Spleen (tissue), 11 donors: ENCODE data around the gene ZFYVE28. TPM values are rescaled to one million over a fixed set of nuclear protein-coding genes. Genes with fewer than 3 reads are reported as not detected.

Experiments used
- DNase-seq: peaks from one replicate; pipeline ENCODE4 v3.0.0-alpha.2; 2020
- H3K27ac ChIP-seq, 8 donors: fragments of 200-600 bp; sonication (generic) in 7 of 8; 1 replicate in 4 of 8; 2 replicates in 4 of 8; pipeline versions ENCODE4 v1.5.0 to v1.8.0; 2016 to 2021; ENCODE audit warnings: inconsistent platforms in 4 of 8, mild to moderate bottlenecking in 4 of 8, moderate library complexity in 1 of 8
- H3K27me3 ChIP-seq, 7 donors: fragments of 200-600 bp; sonication (generic) in 6 of 7; replicated peaks in 1 of 7; 1 replicate in 4 of 7; 2 replicates in 3 of 7; pipeline versions ENCODE4 v1.5.0 to v1.8.0; 2016 to 2021; ENCODE audit warnings: inconsistent platforms in 3 of 7, mild to moderate bottlenecking in 1 of 7
- H3K36me3 ChIP-seq, 6 donors: fragments of 200-600 bp; sonication (generic) in 5 of 6; 1 replicate in 4 of 6; 2 replicates in 2 of 6; pipeline versions ENCODE4 v1.5.0 to v1.8.0; 2016 to 2021; ENCODE audit warnings: inconsistent platforms in 2 of 6
- H3K4me1 ChIP-seq, 6 donors: fragments of 200-600 bp; sonication (generic) in 5 of 6; 1 replicate in 3 of 6; 2 replicates in 3 of 6; pipeline versions ENCODE4 v1.5.0 to v1.8.0; 2016 to 2021; ENCODE audit warnings: inconsistent platforms in 3 of 6
- H3K4me3 ChIP-seq, 8 donors: fragments of 200-600 bp; sonication (generic) in 7 of 8; 1 replicate in 4 of 8; 2 replicates in 4 of 8; pipeline versions ENCODE4 v1.5.0 to v1.8.0; 2016 to 2021; ENCODE audit warnings: inconsistent platforms in 4 of 8, mild to moderate bottlenecking in 4 of 8, moderate library complexity in 2 of 8
- H3K9me3 ChIP-seq, 8 donors: fragments of 200-600 bp; sonication (generic) in 7 of 8; 1 replicate in 4 of 8; 2 replicates in 4 of 8; pipeline versions ENCODE4 v1.5.0 to v1.8.0; 2016 to 2021; ENCODE audit warnings: inconsistent platforms in 4 of 8
- CTCF ChIP-seq, 11 experiments: fragments of 200-600 bp in 7 of 11; fragments of 450-650 bp in 4 of 11; sonication (generic) in 4 of 11; IDR thresholded peaks in 8 of 11; conservative IDR thresholded peaks in 3 of 11; 1 replicate in 7 of 11; 2 replicates in 4 of 11; pipeline versions ENCODE4 v1.4.0 to v1.8.0; 2016 to 2021; ENCODE audit warnings: antibody characterized with exemption in 11 of 11, inconsistent platforms in 4 of 11, mild to moderate bottlenecking in 1 of 11
- POLR2A ChIP-seq, 3 donors: fragments of 450-650 bp; IDR thresholded peaks; one replicate each; pipeline ENCODE4 v1.5.1; 2017; ENCODE audit warnings: antibody characterized with exemption in 3 of 3, mild to moderate bottlenecking in 1 of 3
- POLR2AphosphoS5 ChIP-seq, 3 donors: sonication (generic); formaldehyde crosslinking; IDR thresholded peaks; one replicate each; pipeline ENCODE4 v1.5.1; 2017; ENCODE audit warnings: antibody characterized with exemption in 3 of 3
- WGBS, 5 donors: extraction: QIAGEN DNeasy Blood & Tissue Kit in 3 of 5; methylation state at CpG; one replicate each; pipeline versions ENCODE4 v1.1.5 to v1.1.7; 2013 to 2018; 5-methylcytosine and 5-hydroxymethylcytosine counted together
- intact Hi-C: fragments of 100-400 bp; cut with DNase I; formaldehyde crosslinking; loops from one replicate; pipeline ENCODE4 v1.15.0; 2023; ENCODE audit warnings: low total_unique reads
- polyA plus RNA-seq, 3 donors: library from polyadenylated mRNA; stranded (reverse); fragments of 200-250 nt; gene quantifications; one replicate each; pipeline ENCODE4 v1.2.1, GENCODE V29; 2013
- total RNA-seq, 7 donors: library from RNA; depleted of rRNA in 3 of 7; stranded (reverse); fragments of >200 nt in 3 of 7; fragmentation: NEBNext Ultra II Directional in 4 of 7; extraction: Animal tissue kit (Norgen Biotek cat#: 25700) in 4 of 7; gene quantifications; one replicate each; pipeline versions ENCODE4 v1.1.0 to v1.2.1, GENCODE V29; 2016 to 2021
- donor health status: healthy with polysubstance abuse.
- donor health status: DM: no; HTN: no; CAD: no; lungs with moderate emphysema.
- donor health status: DM: no; HTN: no; CAD: no.
- donor health status: Bipolar disorder and iron deficiency.
- donor health status: healthy.
- donor health status: DM: no; HTN: no; CAD: no.
- donor health status: DM: yes; HTN: yes; CAD: no.

The ZFYVE28 gene
- total and polyA plus RNA-seq, 10 donors = 2.7 to 31.3 (median 12.6) TPM

GRCh38 chr4:2373532-2373931 is 44.9 kb downstream of the ZFYVE28 start:
- Histone ChIP-seq H3K4me1 (no peaks in the 10 kb centered on the region), H3K27me3 (no peaks in the 10 kb centered on the region), H3K36me3 (peaks cover 0 to 9% (median 0%) of the 10 kb centered on the region in 6 donors), H3K4me3 (no peak overlapping the region), H3K27ac (no peak overlapping the region), H3K9me3 (peaks cover 0 to 10% (median 6%) of the 10 kb centered on the region in 8 donors)
- 83 to 91% (median 89%) methylated on average over 7 of the region's 7 CpGs for WGBS, 5 donors
- no peak for DNase-seq
- intact Hi-C loops = no loop called here
- TF ChIP-seq CTCF (IDR thresholded peaks at IDR 0.05 in 8 of 11, conservative IDR thresholded peaks at IDR 0.05 in 3 of 11) (no peak), POLR2A (IDR thresholded peaks at IDR 0.05) (no peak), POLR2AphosphoS5 (IDR thresholded peaks at IDR 0.05) (no peak)

DNA sequence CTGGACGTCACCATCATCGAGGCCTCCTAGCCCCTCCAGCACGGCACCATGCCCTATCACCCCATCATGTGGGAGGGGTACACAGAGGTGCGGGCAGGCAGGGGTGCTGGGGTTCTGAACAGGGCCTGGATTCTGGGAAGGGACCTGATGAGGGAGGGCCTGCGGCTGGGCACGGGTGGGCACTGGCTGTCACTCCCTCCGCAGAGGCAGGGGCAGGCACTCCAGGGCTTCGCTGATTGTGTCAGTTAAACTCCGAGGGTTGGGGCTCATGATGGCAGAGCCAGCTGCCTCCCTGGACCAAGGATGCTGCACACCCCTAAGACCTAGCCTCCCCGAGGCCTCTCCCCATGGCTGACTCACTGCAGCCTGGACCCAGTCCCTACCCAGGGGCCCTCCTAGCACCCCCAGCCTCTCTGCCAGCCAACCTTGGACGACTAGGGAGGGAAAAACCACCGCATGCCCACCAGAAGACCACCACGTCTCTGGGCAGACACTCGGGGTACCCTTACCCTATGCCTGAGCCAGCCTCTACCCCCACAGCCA is 45.9 kb downstream of the ZFYVE28 start:
- 84 to 94% (median 86%) methylated on average over 6 to 14 of the region's 14 CpGs for WGBS, 5 donors
- no peak for TF ChIP-seq CTCF (IDR thresholded peaks at IDR 0.05 in 8 of 11, conservative IDR thresholded peaks at IDR 0.05 in 3 of 11)
- no peak for TF ChIP-seq POLR2AphosphoS5 (IDR thresholded peaks at IDR 0.05)
- no peak for TF ChIP-seq POLR2A (IDR thresholded peaks at IDR 0.05)

GRCh38 chr4:2371765-2372487 is 46.5 kb downstream of the ZFYVE28 start:
- peaks cover 0 to 9% (median 0%) of the 10 kb centered on the region in 6 donors for H3K36me3 ChIP-seq
- no peak for TF ChIP-seq POLR2A (IDR thresholded peaks at IDR 0.05)
- TF ChIP-seq CTCF (IDR thresholded peaks at IDR 0.05 in 8 of 11, conservative IDR thresholded peaks at IDR 0.05 in 3 of 11) = no peak
- TF ChIP-seq POLR2AphosphoS5 (IDR thresholded peaks at IDR 0.05) = no peak
- no peak overlapping the region for H3K4me3 ChIP-seq
- H3K9me3 ChIP-seq = peaks cover 0 to 13% (median 8%) of the 10 kb centered on the region in 8 donors
- no peaks in the 10 kb centered on the region for H3K27me3 ChIP-seq
- no peaks in the 10 kb centered on the region for H3K4me1 ChIP-seq
- H3K27ac ChIP-seq = no peak overlapping the region
- DNase-seq = peak; percentile 64
- intact Hi-C loops = no loop called here
- WGBS, 5 donors = 70 to 85% (median 80%) methylated on average over 22 to 27 of the region's 27 CpGs

More for the DNA sequence above, 45.9 kb downstream of the ZFYVE28 start:
- H3K27ac ChIP-seq = no peak overlapping the region
- no peaks in the 10 kb centered on the region for H3K27me3 ChIP-seq
- no peak for DNase-seq
- H3K9me3 ChIP-seq = peaks cover 0 to 13% (median 8%) of the 10 kb centered on the region in 8 donors
- H3K36me3 ChIP-seq = peaks cover 0 to 9% (median 0%) of the 10 kb centered on the region in 6 donors
- H3K4me3 ChIP-seq = no peak overlapping the region
- H3K4me1 ChIP-seq = no peaks in the 10 kb centered on the region
- intact Hi-C loops = no loop called here

DNA sequence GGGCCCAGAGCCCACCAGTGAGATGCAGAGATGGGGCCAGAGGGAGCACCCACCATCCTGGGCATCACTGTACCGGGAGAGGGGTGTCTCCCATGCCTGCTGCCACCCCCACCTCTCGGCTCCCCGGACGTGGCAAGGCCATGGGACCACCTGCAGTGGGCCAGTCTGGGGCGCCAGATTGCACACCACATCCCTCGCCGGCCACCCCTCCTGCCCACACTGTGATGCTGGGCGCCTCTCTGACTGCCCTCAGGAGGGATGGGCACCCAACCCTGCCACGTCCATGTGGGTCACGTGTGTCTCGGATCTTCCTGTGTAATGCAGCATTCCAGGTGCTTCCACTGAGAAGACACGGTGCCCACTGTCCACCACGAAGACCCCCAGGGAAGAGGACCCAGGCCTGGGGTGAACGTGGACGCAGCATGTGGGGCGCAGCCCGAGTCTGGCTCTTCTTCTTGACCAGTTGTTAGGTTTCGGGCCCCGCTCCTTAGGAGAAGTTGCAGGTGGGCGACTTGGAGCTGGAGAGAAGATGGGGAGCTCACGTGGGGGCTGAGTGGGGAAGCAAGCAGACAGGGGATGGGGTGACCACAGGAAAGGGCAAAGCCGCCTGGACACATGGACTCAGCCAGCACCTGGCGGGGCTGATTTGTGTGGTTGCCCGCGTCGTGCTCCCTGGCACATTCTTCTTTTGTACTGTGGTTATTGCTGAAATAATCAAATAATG is 47.7 kb downstream of the ZFYVE28 start:
- Histone ChIP-seq H3K36me3 (peaks cover 0 to 9% (median 0%) of the 10 kb centered on the region in 6 donors), H3K4me1 (no peaks in the 10 kb centered on the region), H3K4me3 (no peak overlapping the region), H3K27me3 (no peaks in the 10 kb centered on the region), H3K27ac (no peak overlapping the region), H3K9me3 (peaks cover 0 to 13% (median 8%) of the 10 kb centered on the region in 8 donors)
- intact Hi-C loops = no loop called here
- 86 to 90% (median 87%) methylated on average over 16 to 26 of the region's 26 CpGs for WGBS, 5 donors
- DNase-seq = peak; percentile 43
- no peak for TF ChIP-seq CTCF (IDR thresholded peaks at IDR 0.05 in 8 of 11, conservative IDR thresholded peaks at IDR 0.05 in 3 of 11)
- TF ChIP-seq POLR2A (IDR thresholded peaks at IDR 0.05) = no peak
- no peak for TF ChIP-seq POLR2AphosphoS5 (IDR thresholded peaks at IDR 0.05)
